Neural cell (in vitro differentiated cells): ENCODE measurements around the gene TSGA10. TPM values are rescaled to one million over a fixed set of nuclear protein-coding genes. Genes with fewer than 3 reads are reported as not detected.

Experiments
- H2AFZ ChIP-seq: fragments of 200-600, 300-800 bp; sonication (generic), shearing (Covaris generic); 2 replicates; pipeline ENCODE4 v1.6.0; 2014; ENCODE audit warnings: low read depth, mild to moderate bottlenecking, antibody characterized with exemption, low read length, moderate library complexity
- H3F3A ChIP-seq: fragments of 200-600 bp; shearing (Covaris generic); 2 replicates; pipeline ENCODE4 v1.6.1; 2016; ENCODE audit warnings: mild to moderate bottlenecking, moderate library complexity, mixed read lengths, antibody characterized with exemption, low read length; ENCODE audit not compliant: insufficient read depth, poor library complexity, severe bottlenecking
- H3K27ac ChIP-seq: fragments of 200-600, 300-800 bp; sonication (generic), shearing (Covaris generic); 2 replicates; pipeline ENCODE4 v1.5.1; 2014; ENCODE audit warnings: mild to moderate bottlenecking, low read length, moderate library complexity
- H3K27me3 ChIP-seq: fragments of 300-800, 200-600 bp; sonication (generic), shearing (Covaris generic); 2 replicates; pipeline ENCODE4 v1.6.0; 2014; ENCODE audit warnings: mild to moderate bottlenecking, low read depth, low read length, moderate library complexity; ENCODE audit not compliant: insufficient read depth
- H3K36me3 ChIP-seq: fragments of 300-800, 200-600 bp; sonication (generic), shearing (Covaris generic); 2 replicates; pipeline ENCODE4 v1.5.1; 2014; ENCODE audit warnings: mild to moderate bottlenecking, antibody characterized with exemption, low read length, moderate library complexity; ENCODE audit not compliant: insufficient read depth
- H3K4me2 ChIP-seq: fragments of 300-800, 200-600 bp; sonication (generic), shearing (Covaris generic); 2 replicates; pipeline ENCODE4 v1.6.0; 2014; ENCODE audit warnings: mild to moderate bottlenecking, low read length
- H3K4me3 ChIP-seq: fragments of 300-800, 200-600 bp; sonication (generic), shearing (Covaris generic); 2 replicates; pipeline ENCODE4 v1.5.1; 2014; ENCODE audit warnings: mild to moderate bottlenecking, low read length, moderate library complexity
- H3K79me2 ChIP-seq: fragments of 200-600 bp; shearing (Covaris generic); replicated peaks from 2 replicates; pipeline ENCODE4 v1.6.0; 2014; ENCODE audit warnings: mild to moderate bottlenecking, low read length, moderate library complexity; ENCODE audit not compliant: insufficient read depth
- H3K9ac ChIP-seq: fragments of 300-800, 200-600 bp; sonication (generic), shearing (Covaris generic); 2 replicates; pipeline ENCODE4 v1.6.1; 2016; ENCODE audit warnings: mild to moderate bottlenecking, low read length, mixed read lengths
- H3K9me2 ChIP-seq: fragments of 200-600 bp; shearing (Covaris generic); 2 replicates; pipeline ENCODE4 v1.6.1; 2016; ENCODE audit warnings: mild to moderate bottlenecking, low read length, mixed read lengths; ENCODE audit not compliant: insufficient read depth
- H3K9me3 ChIP-seq: fragments of 200-600, 300-800 bp; sonication (generic), shearing (Covaris generic); 2 replicates; pipeline ENCODE4 v1.6.1; 2016; ENCODE audit warnings: mild to moderate bottlenecking, mixed run types, low read length, moderate library complexity, mixed read lengths
- H4K20me1 ChIP-seq: fragments of 200-600 bp; shearing (Covaris generic); 2 replicates; pipeline ENCODE4 v1.6.1; 2016; ENCODE audit warnings: mild to moderate bottlenecking, mixed run types; ENCODE audit not compliant: insufficient read depth
- CTCF ChIP-seq: fragments of 450-650 bp; IDR thresholded peaks from 2 replicates; pipeline ENCODE4 v1.5.1; 2014; ENCODE audit warnings: antibody characterized with exemption, mild to moderate bottlenecking, moderate library complexity; ENCODE audit not compliant: poor library complexity, severe bottlenecking
- EP300 ChIP-seq: fragments of 450-650 bp; conservative IDR thresholded peaks from 2 replicates; pipeline ENCODE4 v1.6.1; 2014; ENCODE audit warnings: antibody characterized with exemption, mild to moderate bottlenecking, moderate library complexity; ENCODE audit not compliant: poor library complexity, severe bottlenecking
- EZH2 ChIP-seq: fragments of 200-600, 300-800 bp; shearing (Covaris generic), sonication (generic); IDR thresholded peaks from 2 replicates; pipeline ENCODE4 v1.6.1; 2014; ENCODE audit warnings: antibody characterized with exemption, low read length, borderline replicate concordance, mild to moderate bottlenecking; ENCODE audit not compliant: insufficient read depth, poor library complexity, severe bottlenecking
- MXI1 ChIP-seq: fragments of 450-650 bp; conservative IDR thresholded peaks from 2 replicates; pipeline ENCODE4 v1.6.1; 2014; ENCODE audit warnings: antibody characterized with exemption, mild to moderate bottlenecking; ENCODE audit not compliant: poor library complexity, severe bottlenecking
- POLR2AphosphoS5 ChIP-seq: IDR thresholded peaks from 2 replicates; pipeline ENCODE4 v1.6.1; 2012
- RAD21 ChIP-seq: fragments of 450-650 bp; conservative IDR thresholded peaks from 2 replicates; pipeline ENCODE4 v1.6.1; 2014; ENCODE audit warnings: antibody characterized with exemption, mild to moderate bottlenecking, moderate library complexity
- REST ChIP-seq: IDR thresholded peaks from 2 replicates; pipeline ENCODE4 v1.6.1; 2012; ENCODE audit warnings: borderline replicate concordance
- SMC3 ChIP-seq: fragments of 450-650 bp; conservative IDR thresholded peaks from 2 replicates; pipeline ENCODE4 v1.6.1; 2014; ENCODE audit warnings: antibody characterized with exemption, mild to moderate bottlenecking, moderate library complexity; ENCODE audit not compliant: poor library complexity
- TAF1 ChIP-seq: IDR thresholded peaks from 2 replicates; pipeline ENCODE4 v1.6.1; 2012; ENCODE audit warnings: low read depth
- polyA plus RNA-seq: library from polyadenylated mRNA; depleted of rRNA; stranded (reverse); fragments of >200 nt; gene quantifications from 2 replicates; pipeline ENCODE4 v1.2.3, GENCODE V29; 2014

Gene TSGA10
- polyA plus RNA-seq, 1 donor from 2014 or later: 8.0 TPM

- no peak overlapping the region for H3K4me2 ChIP-seq
- H3K4me3 ChIP-seq: no peak overlapping the region
- no peaks in the 10 kb centered on the region for H3K79me2 ChIP-seq
- TF ChIP-seq EZH2 (no peak), EP300 (no peak), TAF1 (no peak), SMC3 (no peak), POLR2AphosphoS5 (no peak), MXI1 (no peak), RAD21 (no peak), CTCF (no peak), REST (no peak)
- no peaks in the 10 kb centered on the region for H3K27me3 ChIP-seq
- no peaks in the 10 kb centered on the region for H3K9me2 ChIP-seq
- no peak overlapping the region for H3K9ac ChIP-seq
- no peak overlapping the region for H3K27ac ChIP-seq
- no peaks in the 10 kb centered on the region for H3K9me3 ChIP-seq
- no peaks in the 10 kb centered on the region for H3F3A ChIP-seq
- no peak overlapping the region for H2AFZ ChIP-seq
- no peaks in the 10 kb centered on the region for H3K36me3 ChIP-seq
- H4K20me1 ChIP-seq: no peaks in the 10 kb centered on the region
These were observed 43.5 kb downstream of the TSGA10 start for GRCh38 chr2:99111236-99111635.

- Histone ChIP-seq H3K27me3 (no peaks in the 10 kb centered on the region), H3K9me3 (no peaks in the 10 kb centered on the region), H3K36me3 (no peaks in the 10 kb centered on the region), H3K4me3 (no peak overlapping the region), H3K9me2 (no peaks in the 10 kb centered on the region), H3K27ac (no peak overlapping the region), H3K9ac (no peak overlapping the region), H4K20me1 (no peaks in the 10 kb centered on the region), H2AFZ (no peak overlapping the region), H3K79me2 (no peaks in the 10 kb centered on the region), H3K4me2 (no peak overlapping the region), H3F3A (no peaks in the 10 kb centered on the region)
- TF ChIP-seq CTCF: no peak
- TF ChIP-seq MXI1: no peak
- no peak for TF ChIP-seq POLR2AphosphoS5
- no peak for TF ChIP-seq SMC3
- TF ChIP-seq RAD21: no peak
- TF ChIP-seq EZH2: no peak
- TF ChIP-seq EP300: no peak
- TF ChIP-seq REST: no peak
- no peak for TF ChIP-seq TAF1
These were observed 47.8 kb downstream of the TSGA10 start for GRCh38 chr2:99106913-99107312.
